Activated CD8-positive, alpha-beta T cell treated with anti-CD3 and anti-CD28 coated beads for 36 hours (primary cell): ENCODE data around the gene ZNF853. TPM values are rescaled to one million over a fixed set of nuclear protein-coding genes. Genes with fewer than 3 reads are reported as not detected.

Experiments
- ATAC-seq: fragments of 200-7000 bp; cut with Tn5 transposase; one replicate; pipeline ENCODE4 v1.10.0; 2021; ENCODE audit warnings: mild to moderate bottlenecking, moderate library complexity
- CTCF ChIA-PET: fragments of 350-600 bp; sonication (Branson Sonifier 250); formaldehyde crosslinking; loops from one replicate; lab custom pipeline; 2021; ENCODE audit warnings: antibody characterized with exemption; lab: Charles Lee
- POLR2A ChIA-PET: fragments of 350-600 bp; sonication (Branson Sonifier 250); formaldehyde crosslinking; loops from one replicate; lab custom pipeline; 2021; ENCODE audit warnings: antibody characterized with exemption; lab: Charles Lee
- DNase-seq: peaks from one replicate; pipeline ENCODE4 v3.0.0-alpha.2; 2020
- H3K27ac Mint-ChIP-seq: one replicate; pipeline ENCODE4 v1.8.0; 2021; ENCODE audit warnings: mild to moderate bottlenecking, mixed read lengths
- H3K27me3 Mint-ChIP-seq: one replicate; pipeline ENCODE4 v1.8.0; 2021; ENCODE audit warnings: mixed read lengths
- H3K36me3 Mint-ChIP-seq: one replicate; pipeline ENCODE4 v1.8.0; 2021; ENCODE audit warnings: low read depth, mixed read lengths
- H3K4me1 Mint-ChIP-seq: one replicate; pipeline ENCODE4 v1.8.0; 2021; ENCODE audit warnings: low read depth, mixed read lengths
- H3K4me3 Mint-ChIP-seq: one replicate; pipeline ENCODE4 v1.8.0; 2021; ENCODE audit warnings: mild to moderate bottlenecking, moderate library complexity, mixed read lengths
- H3K9me3 Mint-ChIP-seq: one replicate; pipeline ENCODE4 v1.8.0; 2021; ENCODE audit warnings: mixed read lengths
- intact Hi-C: fragments of 100-400 bp; cut with micrococcal nuclease; formaldehyde crosslinking; loops from one replicate; pipeline ENCODE4 v1.10.0; 2022
- total RNA-seq, 2 experiments: library from RNA; stranded (reverse); gene quantifications; one replicate each; pipeline ENCODE4 v1.2.3, GENCODE V29; 2021
- TF ChIP-seq, protein P1 (sequence below): fragments of 200-600 bp; IDR thresholded peaks from one replicate; pipeline ENCODE4 v1.8.0; 2022; ENCODE audit warnings: antibody characterized with exemption, mild to moderate bottlenecking

The ZNF853 gene
- total RNA-seq, 2 experiments from 2014 or later = 1.3 to 1.8 TPM

DNA sequence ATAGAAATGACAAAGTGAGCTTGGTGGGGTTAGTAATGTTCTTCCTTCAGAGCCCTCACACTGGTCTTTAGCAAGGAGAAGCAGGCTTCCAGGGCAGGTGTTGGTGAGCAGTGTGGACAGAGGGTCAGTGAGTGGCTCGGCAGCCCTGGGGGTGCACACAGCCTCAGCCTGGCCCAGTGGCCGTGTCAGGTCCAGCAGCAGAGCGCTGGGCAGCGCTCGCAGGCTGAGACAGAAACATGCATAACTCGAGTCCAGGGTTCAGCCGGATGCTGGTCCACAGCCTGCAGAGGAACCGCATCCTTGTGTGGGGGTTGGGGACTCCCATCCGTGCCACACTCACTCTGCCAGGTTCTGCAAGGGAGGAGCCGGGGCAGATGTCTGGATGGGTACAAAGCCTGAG lies 11.0 kb upstream of the ZNF853 start:
- Mint-ChIP-seq H3K36me3 (peaks cover 31% of the 10 kb centered on the region), H3K27me3 (no peaks in the 10 kb centered on the region), H3K4me1 (peaks cover 5% of the 10 kb centered on the region), H3K27ac (no peak overlapping the region), H3K4me3 (no peak overlapping the region), H3K9me3 (no peaks in the 10 kb centered on the region)
- ATAC-seq = no peak
- intact Hi-C loops = no loop called here
- ChIA-PET POLR2A (interaction anchor here (1.0 kb wide), 1 partner anchor 15 kb away, joined by 4 read pairs; the partner anchor contains the start of gene INTS15), CTCF (no interaction called here)
- TF ChIP-seq, protein P1, sequence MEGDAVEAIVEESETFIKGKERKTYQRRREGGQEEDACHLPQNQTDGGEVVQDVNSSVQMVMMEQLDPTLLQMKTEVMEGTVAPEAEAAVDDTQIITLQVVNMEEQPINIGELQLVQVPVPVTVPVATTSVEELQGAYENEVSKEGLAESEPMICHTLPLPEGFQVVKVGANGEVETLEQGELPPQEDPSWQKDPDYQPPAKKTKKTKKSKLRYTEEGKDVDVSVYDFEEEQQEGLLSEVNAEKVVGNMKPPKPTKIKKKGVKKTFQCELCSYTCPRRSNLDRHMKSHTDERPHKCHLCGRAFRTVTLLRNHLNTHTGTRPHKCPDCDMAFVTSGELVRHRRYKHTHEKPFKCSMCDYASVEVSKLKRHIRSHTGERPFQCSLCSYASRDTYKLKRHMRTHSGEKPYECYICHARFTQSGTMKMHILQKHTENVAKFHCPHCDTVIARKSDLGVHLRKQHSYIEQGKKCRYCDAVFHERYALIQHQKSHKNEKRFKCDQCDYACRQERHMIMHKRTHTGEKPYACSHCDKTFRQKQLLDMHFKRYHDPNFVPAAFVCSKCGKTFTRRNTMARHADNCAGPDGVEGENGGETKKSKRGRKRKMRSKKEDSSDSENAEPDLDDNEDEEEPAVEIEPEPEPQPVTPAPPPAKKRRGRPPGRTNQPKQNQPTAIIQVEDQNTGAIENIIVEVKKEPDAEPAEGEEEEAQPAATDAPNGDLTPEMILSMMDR = no peak
- DNase-seq = no peak

- Mint-ChIP-seq H3K36me3 (peaks cover 25% of the 10 kb centered on the region), H3K27ac (no peak overlapping the region), H3K27me3 (no peaks in the 10 kb centered on the region), H3K4me1 (peaks cover 2% of the 10 kb centered on the region), H3K4me3 (no peak overlapping the region), H3K9me3 (no peaks in the 10 kb centered on the region)
- TF ChIP-seq, protein P1 = no peak
- ATAC-seq = no peak
- intact Hi-C loops = no loop called here
- ChIA-PET POLR2A (interaction anchor here (0.7 kb wide), 1 partner anchor 14 kb away, joined by 3 read pairs; no protein-coding TSS in a partner anchor), CTCF (no interaction called here)
- no peak for DNase-seq
Observed at GRCh38 chr7:6606866-6607583, 8.4 kb upstream of the ZNF853 start.

GRCh38 chr7:6607651-6608051 lies 7.8 kb upstream of the ZNF853 start:
- ATAC-seq (no peak), DNase-seq (no peak)
- no peaks in the 10 kb centered on the region for H3K4me1 Mint-ChIP-seq
- ChIA-PET CTCF (no interaction called here), POLR2A (no interaction called here)
- H3K4me3 Mint-ChIP-seq = no peak overlapping the region
- H3K27ac Mint-ChIP-seq = no peak overlapping the region
- no peaks in the 10 kb centered on the region for H3K9me3 Mint-ChIP-seq
- intact Hi-C loops = no loop called here
- no peaks in the 10 kb centered on the region for H3K27me3 Mint-ChIP-seq
- TF ChIP-seq, protein P1 = no peak
- peaks cover 21% of the 10 kb centered on the region for H3K36me3 Mint-ChIP-seq

- peaks cover 20% of the 10 kb centered on the region for H3K36me3 Mint-ChIP-seq
- H3K4me1 Mint-ChIP-seq = no peaks in the 10 kb centered on the region
- CTCF ChIA-PET = interaction anchor here (0.8 kb wide), 1 partner anchor 17 kb away, joined by 3 read pairs; no protein-coding TSS in a partner anchor
- no peak for DNase-seq
- H3K4me3 Mint-ChIP-seq = no peak overlapping the region
- intact Hi-C loops = no loop called here
- no peaks in the 10 kb centered on the region for H3K27me3 Mint-ChIP-seq
- POLR2A ChIA-PET = interaction anchor here (1.2 kb wide), 1 partner anchor 15 kb away, joined by 4 read pairs; no protein-coding TSS in a partner anchor
- no peak for ATAC-seq
- no peaks in the 10 kb centered on the region for H3K9me3 Mint-ChIP-seq
- TF ChIP-seq, protein P1 = no peak
- no peak overlapping the region for H3K27ac Mint-ChIP-seq
Observed at GRCh38 chr7:6608081-6608480, 7.3 kb upstream of the ZNF853 start.

GRCh38 chr7:6608794-6609193 lies 6.6 kb upstream of the ZNF853 start:
- no peak overlapping the region for H3K27ac Mint-ChIP-seq
- ChIA-PET CTCF (interaction anchor here (0.8 kb wide), 1 partner anchor 17 kb away, joined by 3 read pairs; no protein-coding TSS in a partner anchor), POLR2A (interaction anchor here (1.2 kb wide), 1 partner anchor 16 kb away, joined by 4 read pairs; no protein-coding TSS in a partner anchor)
- peaks cover 18% of the 10 kb centered on the region for H3K36me3 Mint-ChIP-seq
- H3K9me3 Mint-ChIP-seq = no peaks in the 10 kb centered on the region
- H3K4me3 Mint-ChIP-seq = no peak overlapping the region
- H3K27me3 Mint-ChIP-seq = no peaks in the 10 kb centered on the region
- TF ChIP-seq, protein P1 = no peak
- intact Hi-C loops = no loop called here
- no peak for ATAC-seq
- no peaks in the 10 kb centered on the region for H3K4me1 Mint-ChIP-seq
- no peak for DNase-seq
